K562 (cell line): ENCODE data around the gene ARAP1. TPM values are rescaled to one million over a fixed set of nuclear protein-coding genes. Genes with fewer than 3 reads are reported as not detected.
A peak's percentile ranks its signal among the peaks of the same experiment; 100 is the strongest.

ENCODE experiments used
- CBFA2T3 ChIP-seq: fragments of 450-650 bp; IDR thresholded peaks from 2 replicates; pipeline ENCODE4 v1.6.1; 2017
- ZBTB40 ChIP-seq, 2 experiments: fragments of 450-650 bp in 1 of 2; sonication (generic) in 1 of 2; formaldehyde crosslinking in 1 of 2; IDR thresholded peaks; 2 replicates each; pipeline versions ENCODE4 v1.7.1 to v1.9.0; 2016 to 2022; ENCODE audit warnings: inconsistent platforms in 1 of 2, mild to moderate bottlenecking in 1 of 2, missing genetic modification reagents in 1 of 2
- polyA plus RNA-seq, 8 experiments: library from polyadenylated mRNA; depleted of rRNA in 4 of 8; stranded (reverse) in 5 of 8; unstranded in 3 of 8; fragments of >200 nt; fragmentation: Nextera tagmentation in 2 of 8; fragmentation: Illumina TruSeq in 1 of 8; extraction: Ambion mirVana in 2 of 8; extraction: Trizol in 1 of 8; gene quantifications; 2 replicates each; pipeline versions ENCODE4 v1.2.1 to v1.2.3, GENCODE V29; 2011 to 2014; ENCODE audit warnings: inconsistent platforms in 1 of 8, missing spikeins in 1 of 8
- total RNA-seq, 7 experiments: library from RNA; depleted of rRNA in 6 of 7; stranded (reverse); fragments of >200 nt in 6 of 7; fragmentation: Illumina TruSeq in 2 of 7; extraction: Trizol in 2 of 7; gene quantifications; 2 replicates each; pipeline versions ENCODE4 v1.2.1 to v1.2.3, GENCODE V29; 2011 to 2021; ENCODE audit warnings: low replicate concordance in 1 of 7

The ARAP1 gene
- total and polyA plus RNA-seq, 9 of the 15 experiments (the other 6 are each of a cell fraction or from before 2014, with no cell fraction given): 0.23 to 67.0 (median 24.6) TPM

DNA sequence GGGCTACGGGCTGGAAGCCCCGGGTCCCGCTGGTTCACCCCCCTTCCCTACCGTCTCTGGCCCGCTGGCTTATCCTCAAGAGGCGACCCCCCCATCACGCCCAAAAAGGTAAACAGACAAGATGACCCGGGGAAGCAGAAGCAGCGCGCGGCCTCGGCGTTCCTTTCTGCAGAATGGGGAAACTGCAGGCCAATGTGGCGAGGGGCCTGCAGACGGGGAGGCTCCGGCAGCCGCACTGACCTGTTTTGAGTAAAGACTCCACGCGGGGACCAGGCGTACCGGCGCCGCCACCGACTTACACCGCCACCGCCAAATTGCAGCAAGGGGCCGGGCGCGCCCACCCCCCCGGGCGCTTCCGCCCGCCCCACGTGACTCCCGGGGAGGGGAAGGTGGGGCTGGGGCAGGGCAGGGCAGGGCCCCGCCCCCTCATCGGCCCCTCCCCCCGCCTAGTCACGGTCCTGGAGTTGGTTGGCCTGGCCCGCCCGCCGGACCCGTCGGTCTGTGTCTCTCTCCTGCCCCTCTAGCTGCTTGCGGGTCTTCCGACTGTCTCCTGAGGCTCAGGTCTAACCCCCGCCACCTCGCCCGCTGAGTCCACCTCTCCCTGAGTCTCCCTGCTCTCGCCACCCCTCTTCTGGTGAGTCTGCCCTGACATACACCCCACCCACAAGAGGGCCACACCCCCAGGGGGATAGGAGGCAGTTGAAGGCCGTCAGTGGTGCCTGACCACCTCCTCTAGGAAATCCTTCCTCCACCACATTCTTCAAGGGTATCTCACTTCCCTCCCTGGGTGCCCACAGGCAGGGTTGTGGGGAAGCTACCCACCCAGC, at the start of gene ARAP1 (continued):
- peak; percentile 23; the same call in 1 of the 2 replicates for TF ChIP-seq ZBTB40 (IDR thresholded peaks at IDR 0.05)
- TF ChIP-seq ZBTB40 (CRISPR knock-in tag; IDR thresholded peaks at IDR 0.05): no peak
- TF ChIP-seq CBFA2T3: no peak
